ACC112 (cell line): Measurements from ENCODE around the gene TLCD3B.

Experiments
- H2AFZ ChIP-seq: fragments of 200-600 bp; sonication (generic); one replicate; pipeline ENCODE4 v1.6.0; 2017; ENCODE audit warnings: antibody characterized with exemption, low read length; ENCODE audit not compliant: unreplicated experiment
- H3K27ac ChIP-seq: fragments of 200-600 bp; sonication (generic); 2 replicates; pipeline ENCODE4 v1.5.1; 2014; ENCODE audit warnings: low read depth, mild to moderate bottlenecking, antibody characterized with exemption, low read length, moderate library complexity
- H3K27me3 ChIP-seq: fragments of 200-600 bp; sonication (generic); 2 replicates; pipeline ENCODE4 v1.6.1; 2014; ENCODE audit warnings: mild to moderate bottlenecking, antibody characterized with exemption, low read length, moderate library complexity, mixed read lengths; ENCODE audit not compliant: insufficient read depth
- H3K36me3 ChIP-seq: fragments of 200-600 bp; sonication (generic); 2 replicates; pipeline ENCODE4 v1.6.1; 2016; ENCODE audit warnings: mild to moderate bottlenecking, antibody characterized with exemption, low read length, moderate library complexity, mixed read lengths; ENCODE audit not compliant: insufficient read depth
- H3K4me1 ChIP-seq: fragments of 200-600 bp; sonication (generic); one replicate; pipeline ENCODE4 v1.6.1; 2016; ENCODE audit warnings: low read length, mixed read lengths; ENCODE audit not compliant: insufficient read depth, unreplicated experiment, control insufficient read depth
- H3K4me3 ChIP-seq: fragments of 200-600 bp; sonication (generic); 2 replicates; pipeline ENCODE4 v1.5.1; 2014; ENCODE audit warnings: mild to moderate bottlenecking, low read depth, low read length
- H3K79me2 ChIP-seq: fragments of 200-600 bp; sonication (generic); one replicate; pipeline ENCODE4 v1.6.0; 2016; ENCODE audit warnings: low read length; ENCODE audit not compliant: control insufficient read depth, unreplicated experiment, insufficient read depth

The TLCD3B gene

GRCh38 chr16:30040221-30040620, 9.2 kb upstream of the TLCD3B start:
- no peaks in the 10 kb centered on the region for H3K4me1 ChIP-seq
- H2AFZ ChIP-seq = no peak overlapping the region
- H3K27me3 ChIP-seq = no peaks in the 10 kb centered on the region
- no peak overlapping the region for H3K4me3 ChIP-seq
- H3K36me3 ChIP-seq = no peaks in the 10 kb centered on the region
- no peaks in the 10 kb centered on the region for H3K79me2 ChIP-seq
- H3K27ac ChIP-seq = no peak overlapping the region

DNA sequence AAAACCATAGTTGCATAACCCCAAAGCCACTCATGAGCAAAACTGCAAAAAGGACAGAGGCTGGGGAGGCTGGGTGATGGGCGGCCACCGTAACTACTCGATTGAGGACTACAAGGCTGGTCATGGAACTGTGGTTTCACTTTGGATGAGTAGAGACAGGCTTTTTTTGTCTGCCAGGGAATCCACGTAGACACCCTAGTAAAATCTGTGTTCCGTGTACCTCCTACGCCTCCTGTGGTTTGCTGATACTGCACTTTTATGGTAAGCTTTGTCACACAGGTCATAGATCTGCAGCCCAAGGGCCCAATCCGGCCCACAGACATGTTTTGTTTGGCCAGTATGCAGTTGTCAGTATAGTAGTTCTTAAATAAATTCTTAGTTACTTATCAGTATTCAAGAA, 2.2 kb upstream of the TLCD3B start:
- Histone ChIP-seq H3K4me1 (no peaks in the 10 kb centered on the region), H3K4me3 (no peak overlapping the region), H3K27me3 (peaks cover 26% of the 10 kb centered on the region), H3K79me2 (no peaks in the 10 kb centered on the region), H3K36me3 (no peaks in the 10 kb centered on the region), H2AFZ (no peak overlapping the region), H3K27ac (no peak overlapping the region)

GRCh38 chr16:30032083-30032819, 1.2 kb upstream of the TLCD3B start:
- H2AFZ ChIP-seq = no peak overlapping the region
- H3K27ac ChIP-seq = no peak overlapping the region
- no peaks in the 10 kb centered on the region for H3K4me1 ChIP-seq
- peaks cover 31% of the 10 kb centered on the region for H3K27me3 ChIP-seq
- H3K36me3 ChIP-seq = no peaks in the 10 kb centered on the region
- H3K4me3 ChIP-seq = no peak overlapping the region
- no peaks in the 10 kb centered on the region for H3K79me2 ChIP-seq

DNA sequence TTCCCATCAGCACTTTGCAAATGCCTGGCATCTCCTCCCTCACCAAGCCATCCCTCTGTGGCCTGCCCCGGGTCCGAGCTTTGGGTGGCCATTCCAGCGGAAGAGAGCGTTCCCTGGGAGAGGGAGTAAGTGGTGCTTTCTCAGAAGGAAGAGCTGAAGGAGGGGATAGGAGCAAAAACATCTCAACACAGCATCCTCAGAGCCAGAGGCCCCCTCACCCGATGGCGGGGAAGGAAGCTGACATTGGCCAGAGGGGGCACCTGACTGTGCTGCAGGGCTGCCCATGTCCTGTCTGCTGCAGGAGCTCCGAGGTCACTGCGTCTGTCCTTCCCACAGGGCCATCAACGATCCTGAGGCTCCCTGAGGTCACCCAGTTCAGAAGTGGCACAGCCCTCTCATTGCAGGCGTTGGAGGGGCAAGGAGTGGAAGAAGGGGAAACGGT, 427 bp upstream of the TLCD3B start:
- Histone ChIP-seq H3K36me3 (no peaks in the 10 kb centered on the region), H3K4me3 (no peak overlapping the region), H2AFZ (no peak overlapping the region), H3K27ac (no peak overlapping the region), H3K4me1 (no peaks in the 10 kb centered on the region), H3K27me3 (peaks cover 35% of the 10 kb centered on the region), H3K79me2 (no peaks in the 10 kb centered on the region)

GRCh38 chr16:30030011-30030685, 923 bp downstream of the TLCD3B start:
- Histone ChIP-seq H3K36me3 (no peaks in the 10 kb centered on the region), H3K27ac (no peak overlapping the region), H3K79me2 (no peaks in the 10 kb centered on the region), H2AFZ (no peak overlapping the region), H3K27me3 (peaks cover 35% of the 10 kb centered on the region), H3K4me1 (no peaks in the 10 kb centered on the region), H3K4me3 (no peak overlapping the region)

DNA sequence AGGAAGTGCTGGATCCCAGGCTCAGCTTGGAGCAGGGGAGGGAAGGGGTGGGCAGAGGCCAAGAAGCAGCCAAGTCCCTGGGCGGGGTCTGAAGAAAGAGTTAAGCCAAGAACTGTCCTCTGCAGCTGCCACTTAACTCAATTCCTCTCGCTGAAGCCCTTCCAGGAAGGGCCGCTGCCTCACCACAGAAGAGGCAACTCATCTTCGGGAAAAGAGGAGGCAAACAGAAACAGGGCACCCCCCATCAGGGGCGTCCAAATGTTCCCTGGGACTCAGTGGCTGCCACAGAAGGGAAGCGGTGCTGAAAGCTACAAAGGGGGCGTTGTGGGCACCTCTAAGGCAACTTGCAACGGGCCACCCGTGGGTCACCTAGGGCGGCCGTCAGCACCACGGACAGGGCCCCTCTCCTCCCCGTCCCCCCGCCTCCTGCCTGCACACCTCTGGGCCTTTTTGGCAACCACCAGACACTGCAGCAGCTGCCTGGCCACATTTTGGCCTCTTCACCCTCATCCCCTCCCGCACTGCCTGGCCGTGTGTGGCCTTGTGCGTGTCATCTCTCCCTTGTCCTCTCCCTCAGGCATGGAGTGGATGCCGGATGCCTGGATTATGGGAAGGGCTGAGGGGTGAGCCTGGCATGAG, 2.5 kb downstream of the TLCD3B start:
- peaks cover 43% of the 10 kb centered on the region for H3K27me3 ChIP-seq

GRCh38 chr16:30027588-30028437, 3.3 kb downstream of the TLCD3B start:
- peaks cover 43% of the 10 kb centered on the region for H3K27me3 ChIP-seq
- no peaks in the 10 kb centered on the region for H3K4me1 ChIP-seq
- H3K27ac ChIP-seq = no peak overlapping the region
- H3K79me2 ChIP-seq = no peaks in the 10 kb centered on the region
- H3K4me3 ChIP-seq = no peak overlapping the region
- no peaks in the 10 kb centered on the region for H3K36me3 ChIP-seq
- H2AFZ ChIP-seq = no peak overlapping the region

More for the DNA sequence above, 2.5 kb downstream of the TLCD3B start:
- H3K79me2 ChIP-seq = no peaks in the 10 kb centered on the region
- no peaks in the 10 kb centered on the region for H3K36me3 ChIP-seq
- no peaks in the 10 kb centered on the region for H3K4me1 ChIP-seq
- no peak overlapping the region for H3K4me3 ChIP-seq
- no peak overlapping the region for H3K27ac ChIP-seq
- no peak overlapping the region for H2AFZ ChIP-seq

- Histone ChIP-seq H3K27me3 (peaks cover 40% of the 10 kb centered on the region), H3K36me3 (no peaks in the 10 kb centered on the region), H3K79me2 (no peaks in the 10 kb centered on the region), H3K4me3 (no peak overlapping the region), H3K4me1 (no peaks in the 10 kb centered on the region), H3K27ac (no peak overlapping the region), H2AFZ (no peak overlapping the region)
Measured at GRCh38 chr16:30026449-30026848, 4.6 kb downstream of the TLCD3B start.

GRCh38 chr16:30025574-30025973, 5.5 kb downstream of the TLCD3B start:
- Histone ChIP-seq H3K36me3 (no peaks in the 10 kb centered on the region), H2AFZ (no peak overlapping the region), H3K4me3 (no peak overlapping the region), H3K79me2 (no peaks in the 10 kb centered on the region), H3K27ac (no peak overlapping the region), H3K27me3 (peaks cover 33% of the 10 kb centered on the region), H3K4me1 (no peaks in the 10 kb centered on the region)

DNA sequence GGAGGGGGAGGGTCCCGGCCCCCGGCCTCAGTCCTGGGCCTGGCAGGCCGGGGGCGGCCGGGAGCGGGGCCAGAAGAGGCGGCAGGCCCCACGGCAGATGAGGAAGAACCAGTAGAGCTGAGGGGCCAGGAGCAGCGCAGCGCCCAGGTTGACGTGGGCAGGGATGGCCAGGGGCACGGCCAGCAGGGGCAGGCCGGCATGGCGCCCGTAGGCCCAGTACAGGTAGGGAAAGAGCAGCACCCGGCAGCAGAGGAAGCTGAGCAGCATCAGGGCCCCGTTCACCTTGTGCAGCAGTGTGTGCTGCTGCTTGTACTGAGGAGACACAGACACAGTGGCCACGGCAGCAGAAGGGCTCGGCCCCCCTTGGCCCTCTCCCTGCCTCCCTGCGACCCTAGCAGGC, 5.9 kb downstream of the TLCD3B start:
- H3K27ac ChIP-seq = no peak overlapping the region
- no peaks in the 10 kb centered on the region for H3K4me1 ChIP-seq
- no peak overlapping the region for H2AFZ ChIP-seq
- H3K79me2 ChIP-seq = no peaks in the 10 kb centered on the region
- H3K4me3 ChIP-seq = no peak overlapping the region
- no peaks in the 10 kb centered on the region for H3K36me3 ChIP-seq
- peaks cover 29% of the 10 kb centered on the region for H3K27me3 ChIP-seq
